Natural killer cell (primary cell): ENCODE data around the gene MRPL40. TPM values are rescaled to one million over a fixed set of nuclear protein-coding genes. Genes with fewer than 3 reads are reported as not detected.

ENCODE experiments used
- ATAC-seq, 3 donors: fragments of 150-1000 bp in 2 of 3; fragments of 200-7000 bp in 1 of 3; cut with Tn5 transposase; 1 replicate in 1 of 3; 2 replicates in 2 of 3; pipeline ENCODE4 v1.10.0; 2021; ENCODE audit warnings: mild to moderate bottlenecking in 2 of 3, moderate library complexity in 2 of 3
- DNase-seq, 2 donors: peaks; one replicate each; pipeline versions ENCODE4 v3.0.0 to v3.0.0-alpha.2; 2013 to 2021; ENCODE audit warnings: mixed read lengths in 1 of 2
- H3K27ac ChIP-seq: one replicate; pipeline ENCODE4 v1.5.1; 2013; ENCODE audit warnings: mild to moderate bottlenecking, low read length
- H3K27me3 ChIP-seq: one replicate; pipeline ENCODE4 v1.6.1; 2013; ENCODE audit warnings: low read length; ENCODE audit not compliant: control insufficient read depth, insufficient read depth
- H3K36me3 ChIP-seq: one replicate; pipeline ENCODE4 v1.6.1; 2013; ENCODE audit warnings: low read length; ENCODE audit not compliant: control insufficient read depth, insufficient read depth
- H3K4me1 ChIP-seq: one replicate; pipeline ENCODE4 v1.6.1; 2013; ENCODE audit warnings: low read length; ENCODE audit not compliant: control insufficient read depth, insufficient read depth
- H3K4me3 ChIP-seq: one replicate; pipeline ENCODE4 v1.5.1; 2013; ENCODE audit warnings: low read length
- H3K9me3 ChIP-seq: one replicate; pipeline ENCODE4 v1.6.1; 2013; ENCODE audit warnings: low read length; ENCODE audit not compliant: control insufficient read depth, insufficient read depth
- H3K27ac Mint-ChIP-seq, 2 donors: one replicate each; pipeline ENCODE4 v1.8.0; 2022; ENCODE audit warnings: mild to moderate bottlenecking in 2 of 2, mixed read lengths in 2 of 2, moderate library complexity in 1 of 2
- H3K27me3 Mint-ChIP-seq, 2 donors: one replicate each; pipeline ENCODE4 v1.8.0; 2022; ENCODE audit warnings: low read depth in 2 of 2, mixed read lengths in 2 of 2
- H3K36me3 Mint-ChIP-seq: one replicate; pipeline ENCODE4 v1.8.0; 2022; ENCODE audit warnings: mixed read lengths
- H3K4me1 Mint-ChIP-seq, 2 donors: one replicate each; pipeline ENCODE4 v1.8.0; 2022; ENCODE audit warnings: mixed read lengths in 2 of 2
- H3K4me3 Mint-ChIP-seq: one replicate; pipeline ENCODE4 v1.8.0; 2022; ENCODE audit warnings: mild to moderate bottlenecking, moderate library complexity, mixed read lengths
- H3K9me3 Mint-ChIP-seq, 2 donors: one replicate each; pipeline ENCODE4 v1.8.0; 2022; ENCODE audit warnings: mixed read lengths in 2 of 2
- CTCF ChIP-seq: fragments of 200-600 bp; IDR thresholded peaks from one replicate; pipeline ENCODE4 v1.8.0; 2022; ENCODE audit warnings: antibody characterized with exemption
- WGBS: methylation state at CpG from one replicate; pipeline ENCODE4 v1.1.7; 2013; ENCODE audit warnings: missing lambda C conversion rate; ENCODE audit not compliant: insufficient coverage; 5-methylcytosine and 5-hydroxymethylcytosine counted together
- intact Hi-C: fragments of 100-400 bp; cut with micrococcal nuclease; formaldehyde crosslinking; loops from one replicate; pipeline ENCODE4 v1.14.2; 2022
- total RNA-seq, 4 donors: library from RNA; stranded (reverse); fragments of 120-200 nt in 1 of 4; gene quantifications; one replicate each; pipeline versions ENCODE4 v1.2.3 to v1.2.4, GENCODE V29; 2013 to 2022

MRPL40 gene
- total RNA-seq, 3 donors from 2014 or later (not counting 1 experiment from before 2014, with no cell fraction given): 11.6 to 16.7 (median 14.2) TPM

DNA sequence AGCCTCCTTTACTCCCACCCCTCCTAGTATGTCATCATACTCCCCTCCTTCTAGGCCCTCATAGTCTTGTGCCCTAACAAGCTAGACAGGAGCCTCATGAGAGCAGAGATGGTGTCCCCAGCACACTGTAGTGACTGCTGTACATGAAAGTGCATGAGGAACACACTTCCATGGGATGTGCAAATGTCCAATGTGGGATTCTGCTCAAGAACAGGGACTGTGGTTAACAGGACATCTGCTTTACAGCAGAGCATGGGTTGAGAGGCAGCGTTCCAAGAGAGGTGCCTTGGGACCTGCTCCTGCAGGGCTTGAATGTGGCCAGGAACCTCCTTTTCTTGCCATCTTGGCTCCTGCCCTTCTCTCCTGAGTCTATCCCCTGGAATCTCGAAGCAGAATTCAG is 46.1 kb upstream of the MRPL40 start:
- WGBS: 100% methylated on average over 2 of the region's 2 CpGs
- no peaks in the 10 kb centered on the region for H3K27me3 Mint-ChIP-seq
- H3K36me3 Mint-ChIP-seq: peaks cover 15% of the 10 kb centered on the region
- H3K9me3 Mint-ChIP-seq: no peaks in the 10 kb centered on the region
- intact Hi-C loops: no loop called here
- ATAC-seq (no peak), DNase-seq (no peak)
- H3K4me3 Mint-ChIP-seq: no peak overlapping the region
- Histone ChIP-seq H3K9me3 (no peaks in the 10 kb centered on the region), H3K4me3 (no peak overlapping the region), H3K27me3 (no peaks in the 10 kb centered on the region), H3K4me1 (no peaks in the 10 kb centered on the region), H3K36me3 (peaks cover 88% of the 10 kb centered on the region), H3K27ac (no peak overlapping the region)
- H3K27ac Mint-ChIP-seq: peak overlapping the region in 1 of 2 donors; percentile 47
- H3K4me1 Mint-ChIP-seq: no peaks in the 10 kb centered on the region
- no peak for TF ChIP-seq CTCF

GRCh38 chr22:19387038-19387437 is 45.3 kb upstream of the MRPL40 start:
- H3K27ac ChIP-seq: no peak overlapping the region
- H3K36me3 ChIP-seq: peaks cover 87% of the 10 kb centered on the region
- DNase-seq (no peak), ATAC-seq (no peak)
- Mint-ChIP-seq H3K4me3 (no peak overlapping the region), H3K27ac (no peak overlapping the region), H3K27me3 (no peaks in the 10 kb centered on the region), H3K9me3 (no peaks in the 10 kb centered on the region), H3K36me3 (peaks cover 10% of the 10 kb centered on the region), H3K4me1 (no peaks in the 10 kb centered on the region)
- no peaks in the 10 kb centered on the region for H3K27me3 ChIP-seq
- intact Hi-C loops: no loop called here
- H3K4me3 ChIP-seq: no peak overlapping the region
- 88% methylated on average over 2 of the region's 2 CpGs for WGBS
- no peaks in the 10 kb centered on the region for H3K4me1 ChIP-seq
- no peak for TF ChIP-seq CTCF
- no peaks in the 10 kb centered on the region for H3K9me3 ChIP-seq

DNA sequence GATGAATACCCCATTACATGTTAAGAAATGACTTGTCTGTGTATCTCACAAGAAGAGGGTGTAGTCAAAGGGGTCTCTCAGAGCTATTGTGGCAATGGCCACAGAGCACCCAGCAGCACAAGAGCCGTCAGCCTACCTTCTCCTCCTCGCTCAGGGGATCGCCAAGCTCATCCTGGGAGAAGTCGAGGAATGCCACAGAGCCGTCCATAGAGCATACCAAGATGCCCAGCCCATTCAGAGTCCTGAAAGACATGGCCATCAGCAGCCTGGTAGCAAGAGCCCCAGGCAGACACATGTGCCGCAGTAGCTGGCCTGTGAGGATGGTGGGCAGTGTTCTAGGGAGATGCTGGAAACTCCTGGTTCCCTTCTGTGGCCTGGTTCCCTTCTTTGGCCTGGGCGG is 44.8 kb upstream of the MRPL40 start:
- Histone ChIP-seq H3K4me3 (no peak overlapping the region), H3K4me1 (no peaks in the 10 kb centered on the region), H3K27me3 (no peaks in the 10 kb centered on the region), H3K36me3 (peaks cover 87% of the 10 kb centered on the region), H3K9me3 (no peaks in the 10 kb centered on the region), H3K27ac (no peak overlapping the region)
- no peak overlapping the region for H3K27ac Mint-ChIP-seq
- intact Hi-C loops: no loop called here
- ATAC-seq: no peak
- no peak overlapping the region for H3K4me3 Mint-ChIP-seq
- no peaks in the 10 kb centered on the region for H3K4me1 Mint-ChIP-seq
- DNase-seq: no peak
- WGBS: 98% methylated on average over 6 of the region's 7 CpGs
- H3K27me3 Mint-ChIP-seq: no peaks in the 10 kb centered on the region
- peaks cover 5% of the 10 kb centered on the region for H3K36me3 Mint-ChIP-seq
- no peak for TF ChIP-seq CTCF
- no peaks in the 10 kb centered on the region for H3K9me3 Mint-ChIP-seq

DNA sequence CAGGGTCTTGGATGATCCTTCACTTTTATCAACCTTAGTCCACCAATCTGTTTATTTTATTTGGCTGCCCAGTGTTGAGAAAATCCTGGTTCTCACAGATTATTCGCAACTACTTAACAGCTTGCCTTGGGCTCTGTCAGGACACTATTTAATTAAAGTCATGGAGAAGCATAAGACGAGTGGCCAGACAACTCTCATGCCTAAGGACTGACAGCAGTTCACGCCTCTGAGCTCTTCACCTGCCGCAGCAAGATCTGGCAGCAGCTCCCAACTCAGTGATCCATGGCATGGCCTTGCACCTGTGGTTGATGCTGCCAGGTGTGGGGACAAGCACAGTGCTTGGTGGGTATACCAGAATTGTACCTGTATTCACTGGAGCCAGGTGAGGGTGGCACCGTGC is 38.6 kb upstream of the MRPL40 start:
- Mint-ChIP-seq H3K4me3 (no peak overlapping the region), H3K27ac (peak overlapping the region in 1 of 2 donors; percentile 16), H3K27me3 (no peaks in the 10 kb centered on the region), H3K4me1 (peaks cover 0 to 5% of the 10 kb centered on the region in 2 donors), H3K9me3 (no peaks in the 10 kb centered on the region), H3K36me3 (no peaks in the 10 kb centered on the region)
- Histone ChIP-seq H3K27ac (no peak overlapping the region), H3K36me3 (peaks cover 80% of the 10 kb centered on the region), H3K4me1 (no peaks in the 10 kb centered on the region), H3K4me3 (no peak overlapping the region), H3K9me3 (no peaks in the 10 kb centered on the region), H3K27me3 (no peaks in the 10 kb centered on the region)
- no peak for DNase-seq
- WGBS: 97% methylated on average over 5 of the region's 5 CpGs
- no peak for ATAC-seq
- TF ChIP-seq CTCF: no peak
- intact Hi-C loops: loop anchor here (5.0 kb wide), 1 partner anchor 84 kb away; the partner anchor contains the start of genes CDC45 and UFD1
